HG03469 (cell line): ENCODE data around the gene SAC3D1.

ENCODE experiments used
- ATAC-seq: cut with Tn5 transposase; IDR thresholded peaks from one replicate; pipeline ENCODE4 v1.9.1; 2021; ENCODE audit warnings: mild to moderate bottlenecking, moderate library complexity, moderate number of reproducible peaks; ENCODE audit not compliant: unreplicated experiment

Gene SAC3D1

DNA sequence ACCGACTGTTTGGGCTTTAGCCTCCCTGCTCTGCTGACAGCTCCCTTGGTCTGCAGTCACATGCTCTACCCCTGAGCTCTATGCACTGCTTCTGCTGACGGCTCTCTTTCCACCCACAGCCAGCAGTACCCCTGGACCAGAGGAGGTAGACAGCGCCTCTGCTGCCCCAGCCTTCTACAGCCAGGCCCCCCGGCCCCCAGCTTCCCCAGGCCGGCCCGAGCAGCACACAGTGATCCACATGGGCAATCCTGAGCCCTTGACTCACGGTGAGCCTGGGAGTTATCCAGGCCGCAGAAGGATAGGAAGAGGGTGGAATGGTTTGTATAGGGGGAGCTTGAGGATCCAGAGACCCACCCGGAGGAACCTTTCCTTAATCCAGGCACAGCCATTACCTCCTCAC lies 45.8 kb downstream of the SAC3D1 start:
- ATAC-seq, result no peak

DNA sequence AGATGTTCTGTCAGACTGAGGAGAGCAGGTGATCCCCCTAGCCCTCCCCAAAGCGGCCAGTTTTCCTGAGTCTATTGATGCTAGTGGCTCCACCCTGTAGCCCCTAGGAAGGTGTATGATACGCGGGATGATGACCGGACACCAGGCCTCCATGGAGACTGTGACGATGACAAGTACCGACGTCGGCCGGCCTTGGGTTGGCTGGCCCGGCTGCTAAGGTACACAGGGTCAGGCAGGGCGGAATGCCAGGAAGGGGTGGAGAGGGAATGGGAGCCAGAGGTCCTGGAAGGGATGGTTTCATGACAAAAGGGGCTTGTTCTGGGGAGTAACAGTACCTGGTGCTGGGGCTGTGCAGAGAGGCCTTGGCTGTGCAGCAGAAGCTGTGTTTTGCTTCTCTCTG lies 46.2 kb downstream of the SAC3D1 start:
- no peak for ATAC-seq

DNA sequence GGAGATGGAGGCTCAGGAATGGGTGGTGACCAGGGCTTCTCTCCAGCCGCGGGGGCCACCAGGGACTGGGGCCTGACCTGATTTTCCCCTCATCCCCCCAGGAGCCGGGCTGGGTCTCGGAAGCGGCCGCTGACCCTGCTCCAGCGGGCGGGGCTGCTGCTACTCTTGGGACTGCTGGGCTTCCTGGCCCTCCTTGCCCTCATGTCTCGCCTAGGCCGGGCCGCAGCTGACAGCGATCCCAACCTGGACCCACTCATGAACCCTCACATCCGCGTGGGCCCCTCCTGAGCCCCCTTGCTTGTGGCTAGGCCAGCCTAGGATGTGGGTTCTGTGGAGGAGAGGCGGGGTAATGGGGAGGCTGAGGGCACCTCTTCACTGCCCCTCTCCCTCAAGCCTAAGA lies 46.8 kb downstream of the SAC3D1 start:
- no peak for ATAC-seq

DNA sequence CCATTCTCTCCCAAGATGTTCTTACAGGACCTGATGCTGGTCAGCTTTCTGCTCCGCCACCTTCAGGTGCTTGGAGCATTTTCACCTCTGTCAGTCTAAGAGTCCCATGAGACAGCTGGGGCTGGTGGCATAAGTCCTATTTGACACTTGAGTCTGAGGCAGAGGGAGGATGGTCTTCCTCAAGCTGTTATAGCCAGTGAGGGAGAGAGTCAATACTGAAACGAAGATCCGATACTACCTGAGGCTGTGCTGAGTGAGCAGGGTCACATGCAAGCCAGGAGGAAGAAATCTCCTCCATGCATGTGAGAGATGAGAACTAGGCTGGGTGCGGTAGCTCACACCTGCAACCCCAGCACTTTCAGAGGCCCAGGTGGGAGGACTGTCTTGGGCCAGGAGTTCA lies 48.6 kb downstream of the SAC3D1 start:
- no peak for ATAC-seq

DNA sequence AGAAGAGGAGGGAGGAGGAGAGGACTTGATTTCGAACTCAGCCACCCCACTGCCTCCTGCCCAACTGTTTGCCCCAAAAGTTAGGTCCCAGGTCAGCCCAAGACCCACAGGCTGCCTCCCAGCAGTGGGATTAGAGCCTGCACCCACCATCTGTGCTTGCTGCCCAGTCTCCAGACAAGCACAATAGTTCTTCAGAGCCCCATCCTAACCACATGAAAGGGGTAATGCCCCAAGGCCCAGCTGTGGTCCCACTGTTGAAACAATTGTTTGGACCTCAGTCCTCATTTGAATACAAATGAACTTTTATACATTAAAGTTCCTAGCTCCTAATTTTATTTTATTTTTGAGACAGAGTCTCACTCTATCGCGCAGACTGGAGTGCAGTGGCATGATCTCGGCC lies 49.6 kb downstream of the SAC3D1 start:
- ATAC-seq, result no peak
